Endothelial cell of umbilical vein (primary cell): ENCODE measurements around the gene C2orf76. TPM values are rescaled to one million over a fixed set of nuclear protein-coding genes. Genes with fewer than 3 reads are reported as not detected.

ENCODE experiments used
- BruUV-seq: library from RNA; stranded (reverse); fragments of 400-500 nt; replicated peaks from 2 replicates; lab custom pipeline; 2021; lab: Mats Ljungman, UMichigan
- CTCF ChIA-PET: fragments of 300-600, 350-600 bp; sonication (Branson Sonifier 250); formaldehyde crosslinking; loops from one replicate; lab custom pipeline; 2021; ENCODE audit warnings: antibody characterized with exemption, inconsistent platforms; lab: Charles Lee
- POLR2A ChIA-PET: fragments of 300-600, 350-600 bp; sonication (Branson Sonifier 250); formaldehyde crosslinking; loops from one replicate; lab custom pipeline; 2021; ENCODE audit warnings: antibody characterized with exemption, inconsistent platforms; lab: Charles Lee
- DNase-seq: peaks from one replicate; pipeline ENCODE4 v3.0.0-alpha.2; 2011; ENCODE audit warnings: low read depth, low spot score
- FAIRE-seq: peaks from 2 replicates; lab custom pipeline; 2011; peaks lifted over from hg19 to GRCh38; lab: Jason Lieb, UNC
- H2AFZ ChIP-seq: 2 replicates; pipeline ENCODE4 v1.6.0; 2012; ENCODE audit warnings: low read depth, low read length, control low read depth, inconsistent platforms
- H3K27ac ChIP-seq: 2 replicates; pipeline ENCODE4 v1.5.1; 2011; ENCODE audit warnings: low read depth, mild to moderate bottlenecking, control low read depth, low read length, moderate library complexity; ENCODE audit not compliant: insufficient read depth
- H3K27me3 ChIP-seq, 2 experiments: 2 replicates each; pipeline versions ENCODE4 v1.6.0 to v1.6.1; 2011; ENCODE audit warnings: low read length in 2 of 2, mixed read lengths in 1 of 2; ENCODE audit not compliant: control insufficient read depth in 2 of 2, insufficient read depth in 2 of 2
- H3K36me3 ChIP-seq, 2 experiments: 2 replicates in 1 of 2; 3 replicates in 1 of 2; pipeline ENCODE4 v1.5.1; 2011; ENCODE audit warnings: low read length in 2 of 2, mild to moderate bottlenecking in 1 of 2, moderate library complexity in 1 of 2; ENCODE audit not compliant: control insufficient read depth in 2 of 2, insufficient read depth in 2 of 2; ENCODE audit errors: extremely low read depth in 1 of 2
- H3K4me1 ChIP-seq: 3 replicates; pipeline ENCODE4 v1.5.1; 2011; ENCODE audit warnings: mild to moderate bottlenecking, low read length; ENCODE audit not compliant: control insufficient read depth, insufficient read depth; ENCODE audit errors: extremely low read depth
- H3K4me2 ChIP-seq: 2 replicates; pipeline ENCODE4 v1.6.1; 2011; ENCODE audit warnings: low read length, control low read depth, mixed read lengths; ENCODE audit not compliant: insufficient read depth
- H3K4me3 ChIP-seq, 3 experiments: fragments of 200-600 bp in 1 of 3; sonication (generic), shearing (Covaris generic) in 1 of 3; replicated peaks in 1 of 3; 2 replicates each; pipeline ENCODE4 v1.5.1; 2011 to 2016; ENCODE audit warnings: control low read depth in 3 of 3, low read length in 3 of 3, mild to moderate bottlenecking in 2 of 3, inconsistent platforms in 1 of 3, low read depth in 1 of 3, moderate library complexity in 1 of 3; ENCODE audit not compliant: insufficient read depth in 1 of 3
- H3K79me2 ChIP-seq: 2 replicates; pipeline ENCODE4 v1.6.0; 2012; ENCODE audit warnings: low read length, inconsistent platforms; ENCODE audit not compliant: control insufficient read depth, insufficient read depth
- H3K9ac ChIP-seq: replicated peaks from 2 replicates; pipeline ENCODE3; 2011; ENCODE audit warnings: low read length, control low read depth; ENCODE audit not compliant: insufficient read depth; ENCODE audit errors: extremely low read depth
- H3K9me1 ChIP-seq: replicated peaks from 3 replicates; pipeline ENCODE4 v1.6.0; 2011; ENCODE audit warnings: mild to moderate bottlenecking, low read length; ENCODE audit not compliant: control insufficient read depth, insufficient read depth; ENCODE audit errors: extremely low read depth
- H3K9me3 ChIP-seq: replicated peaks from 2 replicates; pipeline ENCODE4 v1.5.1; 2012; ENCODE audit warnings: low read length, inconsistent platforms; ENCODE audit not compliant: control insufficient read depth, insufficient read depth
- H4K20me1 ChIP-seq: replicated peaks from 2 replicates; pipeline ENCODE3; 2011; ENCODE audit warnings: mild to moderate bottlenecking, low read length; ENCODE audit not compliant: control insufficient read depth, insufficient read depth; ENCODE audit errors: extremely low read depth
- CTCF ChIP-seq, 2 donors: IDR thresholded peaks; 1 replicate in 1 of 2; 2 replicates in 1 of 2; pipeline ENCODE4 v1.5.1; 2011; ENCODE audit warnings: low read length in 2 of 2, mild to moderate bottlenecking in 2 of 2, moderate library complexity in 2 of 2, control low read depth in 1 of 2, inconsistent platforms in 1 of 2, low read depth in 1 of 2; ENCODE audit not compliant: insufficient read depth in 1 of 2; ENCODE audit errors: extremely low read depth in 1 of 2
- EZH2 ChIP-seq: IDR thresholded peaks from 2 replicates; pipeline ENCODE4 v1.6.1; 2012; ENCODE audit warnings: borderline replicate concordance, low read depth, mild to moderate bottlenecking, moderate library complexity, low read length, inconsistent platforms; ENCODE audit not compliant: severe bottlenecking
- FOS ChIP-seq: IDR thresholded peaks from 2 replicates; pipeline ENCODE4 v1.6.1; 2011; ENCODE audit warnings: mild to moderate bottlenecking, low read length, moderate library complexity, borderline replicate concordance; ENCODE audit not compliant: insufficient read depth
- GATA2 ChIP-seq: IDR thresholded peaks from 2 replicates; pipeline ENCODE4 v1.7.0; 2011; ENCODE audit warnings: low read depth, mild to moderate bottlenecking, moderate library complexity, mixed read lengths, low read length; ENCODE audit not compliant: insufficient read length, insufficient read depth
- JUN ChIP-seq: IDR thresholded peaks from 2 replicates; pipeline ENCODE4 v1.6.1; 2011; ENCODE audit warnings: borderline replicate concordance, low read depth; ENCODE audit not compliant: insufficient read length, insufficient read depth
- MYC ChIP-seq: IDR thresholded peaks from one replicate; pipeline ENCODE4 v1.6.1; 2011; ENCODE audit warnings: mild to moderate bottlenecking, low read depth, low read length
- POLR2A ChIP-seq: IDR thresholded peaks from 2 replicates; pipeline ENCODE4 v1.6.1; 2012; ENCODE audit warnings: low read depth, mild to moderate bottlenecking, control low read depth, low read length
- POLR2AphosphoS5 ChIP-seq: IDR thresholded peaks from 2 replicates; pipeline ENCODE4 v1.6.1; 2012; ENCODE audit warnings: low read depth, mild to moderate bottlenecking, control low read depth, low read length, moderate library complexity; ENCODE audit not compliant: insufficient read depth
- dilution Hi-C: fragments of 300-500 bp; cut with MboI; formaldehyde crosslinking; loops from one replicate; pipeline ENCODE4 v1.15.0; 2019; ENCODE audit warnings: low sequenced_read_pairs; ENCODE audit not compliant: extremely low pct_ligation_motif_present
- intact Hi-C: fragments of 100-400 bp; cut with micrococcal nuclease; formaldehyde crosslinking; loops from one replicate; pipeline ENCODE4 v1.10.0; 2022
- polyA plus RNA-seq, 4 experiments: library from polyadenylated mRNA; depleted of rRNA in 3 of 4; stranded (reverse) in 3 of 4; unstranded in 1 of 4; fragments of >200 nt; gene quantifications; 2 replicates each; pipeline versions ENCODE4 v1.2.1 to v1.2.3, GENCODE V29; 2011 to 2012; ENCODE audit warnings: missing spikeins in 1 of 4
- total RNA-seq: library from RNA; stranded (reverse); gene quantifications from 2 replicates; pipeline ENCODE4 v1.2.3, GENCODE V29; 2021

Gene C2orf76
- total and polyA plus RNA-seq, 2 donors (not counting 3 experiments of a cell fraction or from before 2014, with no cell fraction given): 7.4 to 12.1 TPM

- Histone ChIP-seq H3K9me3 (no peaks in the 10 kb centered on the region), H3K79me2 (no peaks in the 10 kb centered on the region), H2AFZ (no peak overlapping the region), H3K9me1 (no peaks in the 10 kb centered on the region), H3K4me3 (no peak overlapping the region), H3K36me3 (peaks cover 0 to under 1% of the 10 kb centered on the region in 2 experiments), H3K27me3 (peaks cover 4 to 5% of the 10 kb centered on the region in 2 experiments), H3K4me1 (no peaks in the 10 kb centered on the region), H3K27ac (no peak overlapping the region), H3K4me2 (no peak overlapping the region), H3K9ac (no peak overlapping the region), H4K20me1 (no peaks in the 10 kb centered on the region)
- DNase-seq (no peak), FAIRE-seq (no peak)
- dilution Hi-C loops (no loop called here), intact Hi-C loops (no loop called here)
- ChIA-PET POLR2A (interaction anchor here (0.6 kb wide), 1 partner anchor 17 kb away, joined by 13 read pairs; no protein-coding TSS in a partner anchor), CTCF (interaction anchor here (0.8 to 1.5 kb wide), 2 partner anchors 11 to 98 kb away, joined by 3 read pairs; no protein-coding TSS in a partner anchor)
- TF ChIP-seq FOS (no peak), POLR2AphosphoS5 (no peak), MYC (no peak), JUN (no peak), POLR2A (no peak), CTCF (IDR thresholded peaks at IDR 0.05; ENCODE audit: extremely low read depth in 1 of 2, insufficient read depth in 1 of 2, low read depth in 1 of 2, low read length in 2 of 2) (no peak), GATA2 (no peak), EZH2 (no peak)
- BruUV-seq: no TSS peak
Measured at GRCh38 chr2:119378566-119378965, 11.9 kb upstream of the C2orf76 start.
